Tibial nerve (tissue), 4 donors: ENCODE results near the gene ZFAND2A.

Experiments
- EP300 ChIP-seq, 2 donors: sonication (generic); formaldehyde crosslinking; IDR thresholded peaks; one replicate each; pipeline ENCODE4 v1.6.1; 2017; ENCODE audit warnings: antibody characterized with exemption in 2 of 2, mild to moderate bottlenecking in 1 of 2
- POLR2A ChIP-seq, 2 donors: fragments of 450-650 bp; IDR thresholded peaks; one replicate each; pipeline ENCODE4 v1.6.1; 2017; ENCODE audit warnings: antibody characterized with exemption in 2 of 2, mild to moderate bottlenecking in 2 of 2, moderate library complexity in 2 of 2
- TF ChIP-seq, protein P1 (sequence below), 5 experiments: fragments of 200-600 bp in 3 of 5; fragments of 450-650 bp in 2 of 5; sonication (generic) in 3 of 5; IDR thresholded peaks; one replicate each; pipeline ENCODE4 v1.5.1; 2016 to 2019; ENCODE audit warnings: antibody characterized with exemption in 5 of 5, mild to moderate bottlenecking in 3 of 5, moderate library complexity in 2 of 5

- TF ChIP-seq EP300 (IDR thresholded peaks at IDR 0.05) (no peak), POLR2A (IDR thresholded peaks at IDR 0.05) (no peak)
- TF ChIP-seq, protein P1, sequence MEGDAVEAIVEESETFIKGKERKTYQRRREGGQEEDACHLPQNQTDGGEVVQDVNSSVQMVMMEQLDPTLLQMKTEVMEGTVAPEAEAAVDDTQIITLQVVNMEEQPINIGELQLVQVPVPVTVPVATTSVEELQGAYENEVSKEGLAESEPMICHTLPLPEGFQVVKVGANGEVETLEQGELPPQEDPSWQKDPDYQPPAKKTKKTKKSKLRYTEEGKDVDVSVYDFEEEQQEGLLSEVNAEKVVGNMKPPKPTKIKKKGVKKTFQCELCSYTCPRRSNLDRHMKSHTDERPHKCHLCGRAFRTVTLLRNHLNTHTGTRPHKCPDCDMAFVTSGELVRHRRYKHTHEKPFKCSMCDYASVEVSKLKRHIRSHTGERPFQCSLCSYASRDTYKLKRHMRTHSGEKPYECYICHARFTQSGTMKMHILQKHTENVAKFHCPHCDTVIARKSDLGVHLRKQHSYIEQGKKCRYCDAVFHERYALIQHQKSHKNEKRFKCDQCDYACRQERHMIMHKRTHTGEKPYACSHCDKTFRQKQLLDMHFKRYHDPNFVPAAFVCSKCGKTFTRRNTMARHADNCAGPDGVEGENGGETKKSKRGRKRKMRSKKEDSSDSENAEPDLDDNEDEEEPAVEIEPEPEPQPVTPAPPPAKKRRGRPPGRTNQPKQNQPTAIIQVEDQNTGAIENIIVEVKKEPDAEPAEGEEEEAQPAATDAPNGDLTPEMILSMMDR (IDR thresholded peaks at IDR 0.05) = no peak
Measured at GRCh38 chr7:1164436-1164835, 4.4 kb upstream of the ZFAND2A start.
